ENCODE data around the gene RSPH6A. TPM values are rescaled to one million over a fixed set of nuclear protein-coding genes. Genes with fewer than 3 reads are reported as not detected.

RSPH6A gene
- total RNA-seq, 4 donors from 2014 or later = 0.54 to 3.3 TPM; not detected in 2

DNA sequence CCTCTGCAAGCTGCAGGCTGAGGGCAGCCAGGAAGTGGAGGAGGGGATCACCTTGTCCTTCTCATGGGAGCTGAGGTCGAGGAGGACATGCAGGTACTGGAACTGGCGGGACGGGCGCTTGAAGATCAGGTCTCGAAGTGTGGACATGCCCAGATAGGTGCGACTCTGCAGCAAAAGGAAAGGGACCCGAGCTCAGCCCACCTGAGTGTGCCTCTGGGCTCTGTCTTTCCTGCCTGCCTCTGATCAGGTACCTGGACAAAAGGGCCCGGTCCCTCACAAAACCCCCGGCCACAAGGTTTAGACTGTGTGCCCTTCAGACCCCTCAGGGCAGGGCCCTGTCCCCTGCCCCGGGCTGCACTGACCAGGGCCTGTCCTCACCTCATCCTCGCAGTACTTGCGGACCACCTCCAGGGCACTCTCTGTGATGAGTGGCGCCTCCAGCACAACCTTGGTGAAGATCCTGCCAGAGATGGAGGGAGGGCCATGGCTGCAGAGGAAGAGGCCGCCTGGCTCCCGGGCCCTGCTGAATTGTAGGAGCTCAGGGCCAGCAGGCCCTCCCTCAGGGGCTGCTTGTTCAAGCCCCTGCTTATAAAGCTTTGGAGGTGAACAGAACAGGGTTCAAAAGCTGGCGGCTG, 12.5 kb upstream of the RSPH6A start:
- Histone ChIP-seq H3K27ac (no peak overlapping the region), H3K4me1 (no peaks in the 10 kb centered on the region), H3K36me3 (peaks cover 0 to 95% (median 0%) of the 10 kb centered on the region in 3 donors), H3K27me3 (no peaks in the 10 kb centered on the region), H3K9me3 (no peaks in the 10 kb centered on the region), H3K4me3 (no peak overlapping the region)
- no peak for DNase-seq
- TF ChIP-seq, protein P1, sequence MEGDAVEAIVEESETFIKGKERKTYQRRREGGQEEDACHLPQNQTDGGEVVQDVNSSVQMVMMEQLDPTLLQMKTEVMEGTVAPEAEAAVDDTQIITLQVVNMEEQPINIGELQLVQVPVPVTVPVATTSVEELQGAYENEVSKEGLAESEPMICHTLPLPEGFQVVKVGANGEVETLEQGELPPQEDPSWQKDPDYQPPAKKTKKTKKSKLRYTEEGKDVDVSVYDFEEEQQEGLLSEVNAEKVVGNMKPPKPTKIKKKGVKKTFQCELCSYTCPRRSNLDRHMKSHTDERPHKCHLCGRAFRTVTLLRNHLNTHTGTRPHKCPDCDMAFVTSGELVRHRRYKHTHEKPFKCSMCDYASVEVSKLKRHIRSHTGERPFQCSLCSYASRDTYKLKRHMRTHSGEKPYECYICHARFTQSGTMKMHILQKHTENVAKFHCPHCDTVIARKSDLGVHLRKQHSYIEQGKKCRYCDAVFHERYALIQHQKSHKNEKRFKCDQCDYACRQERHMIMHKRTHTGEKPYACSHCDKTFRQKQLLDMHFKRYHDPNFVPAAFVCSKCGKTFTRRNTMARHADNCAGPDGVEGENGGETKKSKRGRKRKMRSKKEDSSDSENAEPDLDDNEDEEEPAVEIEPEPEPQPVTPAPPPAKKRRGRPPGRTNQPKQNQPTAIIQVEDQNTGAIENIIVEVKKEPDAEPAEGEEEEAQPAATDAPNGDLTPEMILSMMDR (IDR thresholded peaks at IDR 0.05) = no peak
- no peak for TF ChIP-seq POLR2A (IDR thresholded peaks at IDR 0.05)

DNA sequence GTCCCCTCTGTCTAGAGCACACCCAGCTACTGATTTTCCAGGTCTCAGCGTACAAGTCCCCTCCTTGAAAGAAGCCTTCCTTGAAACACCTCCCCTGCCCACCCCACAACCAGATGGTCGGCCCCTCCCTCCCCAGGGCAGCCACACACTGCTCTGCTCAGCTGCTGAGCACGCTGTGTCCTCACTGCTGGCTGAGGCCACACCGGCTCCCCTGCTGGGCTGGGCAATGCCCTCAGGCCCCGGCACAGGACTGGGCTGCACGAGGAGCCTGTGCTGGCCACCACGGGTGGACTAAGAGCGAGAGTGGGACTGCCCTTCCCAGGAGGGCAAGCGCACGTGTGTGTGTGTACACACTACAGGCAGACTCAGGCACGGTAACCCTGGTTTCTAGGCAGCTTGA, 11.8 kb upstream of the RSPH6A start:
- no peak overlapping the region for H3K27ac ChIP-seq
- DNase-seq = no peak
- no peaks in the 10 kb centered on the region for H3K9me3 ChIP-seq
- no peaks in the 10 kb centered on the region for H3K27me3 ChIP-seq
- no peak overlapping the region for H3K4me3 ChIP-seq
- H3K4me1 ChIP-seq = no peaks in the 10 kb centered on the region
- H3K36me3 ChIP-seq = peaks cover 0 to 92% (median 0%) of the 10 kb centered on the region in 3 donors
- TF ChIP-seq, protein P1 (IDR thresholded peaks at IDR 0.05) = no peak
- no peak for TF ChIP-seq POLR2A (IDR thresholded peaks at IDR 0.05)

DNA sequence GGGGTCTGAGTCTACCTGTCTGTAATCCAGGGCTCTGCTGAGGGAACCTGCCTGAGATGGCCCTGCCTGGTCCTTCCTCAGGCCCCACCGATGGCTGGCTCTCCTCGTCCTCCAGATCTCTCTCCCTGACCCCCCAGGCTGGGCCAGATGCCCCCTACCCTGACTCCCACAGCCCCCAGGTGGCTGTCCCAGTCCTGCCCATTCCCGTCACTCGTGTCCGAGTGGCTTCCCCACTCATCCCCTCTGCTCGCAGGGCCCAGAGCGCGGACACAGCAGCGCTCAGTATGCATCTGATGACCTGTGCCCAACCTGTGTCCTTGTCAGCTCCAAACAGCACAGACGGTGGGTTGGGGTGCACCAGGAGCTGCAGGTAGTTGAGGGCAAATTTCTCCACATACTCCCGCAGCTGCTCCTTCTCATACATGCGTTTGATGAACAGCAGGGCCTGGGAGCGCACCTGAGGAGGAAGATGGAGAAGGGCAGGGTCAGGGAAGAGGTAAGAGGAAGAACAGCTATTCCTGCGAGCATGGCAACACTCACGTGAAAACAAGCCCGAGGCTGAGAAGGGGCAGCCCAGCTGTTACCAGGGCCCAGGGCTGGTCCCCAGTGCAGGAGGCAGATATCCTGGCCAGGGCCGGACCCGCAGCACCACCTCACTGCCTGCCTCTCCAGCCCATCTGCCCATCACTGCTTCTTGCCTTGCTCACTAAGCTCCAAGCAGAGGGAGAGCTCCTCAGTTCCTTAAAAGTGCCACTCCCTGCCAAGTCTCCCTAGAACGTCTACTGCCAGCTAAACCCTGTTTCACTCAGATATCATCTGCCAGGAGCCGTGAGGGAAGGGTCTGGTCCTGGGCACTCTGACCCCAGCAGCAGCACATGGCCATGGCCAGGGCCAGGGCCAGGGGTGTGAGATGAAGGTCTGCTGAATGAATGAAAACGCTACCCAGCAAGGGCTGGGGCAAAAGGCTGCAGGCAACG, 11.1 kb upstream of the RSPH6A start:
- no peak overlapping the region for H3K4me3 ChIP-seq
- no peak overlapping the region for H3K27ac ChIP-seq
- DNase-seq = no peak
- TF ChIP-seq, protein P1 (IDR thresholded peaks at IDR 0.05) = no peak
- no peak for TF ChIP-seq POLR2A (IDR thresholded peaks at IDR 0.05)
- no peaks in the 10 kb centered on the region for H3K9me3 ChIP-seq
- H3K27me3 ChIP-seq = no peaks in the 10 kb centered on the region
- no peaks in the 10 kb centered on the region for H3K4me1 ChIP-seq
- peaks cover 0 to 91% (median 0%) of the 10 kb centered on the region in 3 donors for H3K36me3 ChIP-seq

DNA sequence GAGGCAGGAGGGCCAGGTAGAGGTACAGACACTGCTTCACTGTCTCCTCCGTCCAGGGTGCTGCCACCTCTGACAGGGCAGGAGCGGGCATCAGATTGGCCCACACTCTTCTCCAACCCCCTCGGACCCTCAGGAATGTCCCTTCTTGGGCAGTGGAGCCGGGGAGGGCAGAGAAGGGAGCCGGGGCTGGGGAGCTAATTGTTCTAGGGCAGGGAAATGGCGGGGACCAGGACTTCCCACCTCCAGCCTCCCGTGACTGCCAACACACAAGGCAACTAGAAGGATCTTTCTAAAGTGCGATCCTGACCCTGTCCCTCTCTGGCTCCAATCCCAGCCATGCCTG, 10.1 kb upstream of the RSPH6A start:
- DNase-seq = no peak
- no peaks in the 10 kb centered on the region for H3K4me1 ChIP-seq
- no peaks in the 10 kb centered on the region for H3K27me3 ChIP-seq
- H3K9me3 ChIP-seq = no peaks in the 10 kb centered on the region
- H3K36me3 ChIP-seq = peaks cover 0 to 91% (median 0%) of the 10 kb centered on the region in 3 donors
- no peak overlapping the region for H3K4me3 ChIP-seq
- H3K27ac ChIP-seq = no peak overlapping the region
- TF ChIP-seq POLR2A (IDR thresholded peaks at IDR 0.05) = no peak

DNA sequence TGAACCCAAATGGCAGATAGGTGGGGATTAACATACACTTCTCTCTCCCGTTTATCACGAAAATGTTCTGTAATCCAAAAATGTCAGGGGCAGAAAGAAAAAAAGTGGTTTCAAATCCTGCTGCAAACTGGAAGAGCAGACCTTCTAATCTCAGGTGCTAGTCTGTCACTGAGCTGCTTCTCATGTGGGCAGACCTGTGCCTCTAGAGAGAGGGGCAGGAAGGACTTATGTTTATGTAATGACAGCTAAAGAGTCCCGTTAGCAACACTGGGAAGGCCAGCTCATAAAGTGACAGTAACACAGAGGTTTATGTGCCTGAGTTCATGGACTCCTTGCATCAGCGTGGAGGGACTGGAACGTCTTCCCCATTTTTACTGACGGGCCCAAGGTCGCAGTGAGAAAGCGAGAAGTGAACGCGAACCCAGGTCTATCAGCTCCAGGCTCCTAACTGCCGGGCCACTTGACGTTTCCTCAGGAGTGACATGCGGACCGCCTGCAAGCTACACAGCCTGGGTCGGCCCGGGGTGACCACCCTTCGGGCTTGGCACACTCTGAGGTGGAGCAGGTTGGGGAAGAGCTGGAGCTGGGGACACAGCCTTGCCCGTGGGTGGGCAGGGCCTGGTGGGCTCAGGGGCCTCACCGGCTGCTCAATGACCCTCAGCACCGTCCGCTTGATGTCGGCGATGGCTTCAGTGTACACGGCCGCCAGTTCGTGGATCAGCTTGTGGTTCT, 9.6 kb upstream of the RSPH6A start:
- Histone ChIP-seq H3K4me3 (no peak overlapping the region), H3K27ac (no peak overlapping the region), H3K27me3 (no peaks in the 10 kb centered on the region), H3K36me3 (peaks cover 0 to 91% (median 0%) of the 10 kb centered on the region in 3 donors), H3K9me3 (no peaks in the 10 kb centered on the region), H3K4me1 (no peaks in the 10 kb centered on the region)
- TF ChIP-seq, protein P1 (IDR thresholded peaks at IDR 0.05) = no peak
- TF ChIP-seq POLR2A (IDR thresholded peaks at IDR 0.05) = no peak
- no peak for DNase-seq
